HuH-7 (cell line): ENCODE data around the gene SDC3.
"Not testable (repeated sequence)": the region's sequence is repeated elsewhere in the genome, so short reads cannot be mapped to it uniquely, and the experiment has no call there.

ENCODE experiments used
- DNase-seq: peaks from one replicate; pipeline ENCODE4 v3.0.0; 2011; ENCODE audit warnings: low spot score

The SDC3 gene, protein sequence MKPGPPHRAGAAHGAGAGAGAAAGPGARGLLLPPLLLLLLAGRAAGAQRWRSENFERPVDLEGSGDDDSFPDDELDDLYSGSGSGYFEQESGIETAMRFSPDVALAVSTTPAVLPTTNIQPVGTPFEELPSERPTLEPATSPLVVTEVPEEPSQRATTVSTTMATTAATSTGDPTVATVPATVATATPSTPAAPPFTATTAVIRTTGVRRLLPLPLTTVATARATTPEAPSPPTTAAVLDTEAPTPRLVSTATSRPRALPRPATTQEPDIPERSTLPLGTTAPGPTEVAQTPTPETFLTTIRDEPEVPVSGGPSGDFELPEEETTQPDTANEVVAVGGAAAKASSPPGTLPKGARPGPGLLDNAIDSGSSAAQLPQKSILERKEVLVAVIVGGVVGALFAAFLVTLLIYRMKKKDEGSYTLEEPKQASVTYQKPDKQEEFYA

DNA sequence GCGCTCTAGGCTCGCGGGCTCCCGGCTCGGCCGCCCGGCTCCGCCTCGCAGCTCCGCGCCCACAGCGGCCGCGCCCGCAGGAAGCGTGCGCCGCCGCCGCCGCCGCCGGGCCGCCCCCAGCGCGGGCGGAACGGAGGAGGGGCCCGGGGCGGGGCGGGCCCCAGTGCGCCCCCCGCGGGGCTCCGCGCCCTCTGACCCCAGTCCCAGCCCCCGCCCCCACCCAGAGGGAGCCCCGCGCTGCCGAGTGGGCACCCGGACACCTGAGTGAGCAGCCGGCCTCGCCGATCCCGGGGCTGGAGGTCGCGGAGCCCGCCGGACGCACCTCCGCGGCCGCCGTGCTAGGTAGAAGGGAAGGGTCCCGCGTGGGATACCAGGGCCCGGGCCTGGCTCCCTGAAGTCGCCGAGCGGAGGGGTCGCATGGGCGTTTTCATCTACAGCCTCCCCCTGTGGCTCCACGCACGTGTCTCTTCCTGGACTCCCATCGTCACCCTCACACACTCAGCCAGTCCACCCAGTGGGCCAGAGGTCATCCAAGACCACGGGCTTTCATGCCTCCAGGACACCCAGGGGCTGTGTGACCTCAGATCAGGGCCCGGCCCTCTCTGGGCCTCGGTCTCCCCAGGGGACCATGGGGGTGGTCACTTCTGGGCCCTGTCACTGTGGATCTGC is at the start of gene SDC3:
Gene SDC3 (minus strand): TSS at position 63 of the 669 bp plus-strand sequence. CDS start 172 bp downstream, outside the sequence.
- DNase-seq: peak; percentile 53

DNA sequence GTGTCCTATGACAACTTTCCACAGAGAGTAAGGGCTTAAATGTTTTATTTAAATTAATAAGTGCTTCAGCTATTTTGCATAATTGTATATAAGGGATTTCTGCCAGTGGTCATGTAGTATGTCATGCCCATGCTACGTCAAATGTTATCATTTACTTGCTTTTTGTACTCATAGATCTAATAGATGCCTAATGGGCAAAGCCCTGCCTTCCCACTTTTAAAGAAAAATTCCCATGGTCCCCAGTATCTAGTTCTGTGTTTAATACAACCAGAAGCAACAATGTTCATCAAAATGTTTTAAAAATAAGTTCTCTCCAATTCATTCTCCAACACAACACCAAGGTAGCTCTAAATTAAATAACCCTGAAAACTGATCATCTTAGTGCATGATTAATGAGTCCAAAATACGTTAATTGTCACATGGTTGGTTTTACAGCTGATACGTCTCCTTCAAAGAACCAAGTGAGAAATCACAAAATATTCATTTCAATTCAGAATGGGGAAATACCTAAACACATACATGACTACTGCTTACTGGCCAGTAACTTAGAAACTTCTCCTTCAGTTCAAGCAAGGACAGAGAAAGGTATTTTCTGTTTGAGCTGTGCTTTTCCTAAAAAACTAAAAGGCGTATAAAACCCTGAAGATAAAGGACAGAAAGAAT is 49.1 kb upstream of the SDC3 start:
- no peak for DNase-seq

DNA sequence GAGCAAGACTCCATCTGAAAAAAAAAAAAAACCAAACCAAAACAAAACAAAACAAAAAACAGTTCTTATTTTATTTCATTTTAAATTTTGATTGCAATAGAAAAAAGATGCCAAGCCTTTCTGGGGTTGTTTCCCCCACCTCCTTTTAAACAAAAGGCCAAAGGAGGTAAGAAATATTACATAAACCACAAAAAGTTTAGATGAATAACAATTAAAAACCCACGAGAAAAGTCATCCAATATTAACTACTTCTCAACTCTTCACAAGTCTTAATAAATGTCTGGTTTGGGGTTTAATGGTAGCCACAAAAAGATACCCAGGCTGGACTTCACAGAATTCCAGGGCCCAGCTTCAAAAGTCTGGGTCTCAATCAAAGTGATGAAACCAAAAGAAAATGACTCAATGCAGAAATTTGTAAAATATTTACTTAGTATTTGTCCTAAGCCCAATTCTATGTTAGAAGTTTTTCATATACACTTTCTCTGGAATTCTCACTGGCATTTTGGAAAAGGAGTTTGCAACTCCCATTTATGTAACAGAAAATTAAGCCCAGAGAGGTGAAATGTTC is 47.0 kb upstream of the SDC3 start:
- DNase-seq: no peak

DNA sequence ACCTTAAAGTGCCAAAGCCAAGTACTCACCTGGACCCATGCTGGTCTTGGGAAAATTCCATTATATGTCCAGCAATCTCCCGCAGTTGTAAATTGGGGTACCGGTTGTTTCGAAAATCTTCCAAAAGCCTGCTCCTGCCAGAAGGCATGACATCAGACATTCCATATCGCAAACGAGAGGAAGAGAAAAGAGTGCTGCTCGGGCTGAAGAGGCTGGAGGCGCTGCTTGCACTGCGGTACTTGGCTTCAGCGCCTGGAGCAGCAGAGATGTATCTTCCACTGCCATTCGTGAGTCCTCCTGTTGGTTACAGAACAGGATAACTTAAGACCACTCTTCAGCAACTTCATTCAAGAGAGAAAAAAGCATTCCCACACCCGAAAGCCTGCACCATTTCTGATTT is 45.1 kb upstream of the SDC3 start:
- no peak for DNase-seq

DNA sequence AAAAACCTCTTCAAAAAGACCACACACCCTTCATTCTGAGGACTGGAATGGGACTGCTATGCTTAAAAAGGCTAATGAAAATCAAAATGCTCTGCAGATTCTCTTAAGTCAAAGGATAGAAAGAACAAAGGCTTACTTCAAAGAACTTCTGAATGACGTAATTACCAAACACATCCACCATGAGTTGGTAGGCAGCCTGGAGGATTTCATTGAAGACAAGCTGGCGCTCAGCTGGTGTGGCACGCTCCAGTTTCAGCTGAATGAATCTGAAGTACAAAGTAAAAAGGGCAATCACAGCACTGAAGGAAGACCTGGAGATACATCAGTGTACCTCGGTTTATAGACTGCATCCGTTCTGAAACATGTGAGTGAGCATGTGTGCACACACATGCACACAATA is 43.5 kb upstream of the SDC3 start:
- no peak for DNase-seq

DNA sequence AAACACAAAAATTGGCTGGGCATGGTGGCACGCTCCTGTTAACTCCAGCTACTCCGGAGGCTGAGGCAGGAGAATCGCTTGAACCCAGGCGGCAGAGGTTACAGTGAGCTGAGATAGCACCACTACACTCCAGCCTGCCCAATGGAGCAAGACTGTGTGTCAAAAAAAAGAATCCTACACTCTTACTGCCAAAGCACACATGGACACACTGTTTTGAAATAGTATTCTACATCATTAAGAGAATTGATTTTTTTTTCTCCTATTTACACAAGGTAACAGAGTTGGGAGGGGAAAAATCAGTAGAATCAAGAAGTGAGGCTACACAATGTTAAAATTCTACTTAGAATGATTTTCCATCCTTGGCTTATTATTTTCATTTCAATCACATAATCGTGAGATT is 42.1 kb upstream of the SDC3 start:
- DNase-seq: no peak

DNA sequence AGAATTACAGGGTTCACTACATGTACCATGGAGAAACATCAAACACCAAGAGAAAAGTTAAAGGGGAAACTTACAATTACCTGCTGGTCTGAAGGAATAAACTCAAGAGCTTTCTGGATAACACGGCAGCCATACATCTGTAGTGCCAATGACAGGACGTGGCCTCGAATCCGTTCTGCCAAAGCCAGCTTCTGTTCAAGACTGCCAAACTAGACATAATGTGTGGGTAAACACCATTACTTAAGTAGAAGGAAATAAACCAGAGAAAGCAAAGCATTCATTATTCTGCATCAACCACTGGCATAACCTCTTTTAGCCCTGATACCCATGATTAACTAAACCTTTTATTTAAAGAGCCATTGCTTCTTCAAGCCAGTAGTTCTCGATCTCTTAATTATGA is 41.5 kb upstream of the SDC3 start:
- no peak for DNase-seq

DNA sequence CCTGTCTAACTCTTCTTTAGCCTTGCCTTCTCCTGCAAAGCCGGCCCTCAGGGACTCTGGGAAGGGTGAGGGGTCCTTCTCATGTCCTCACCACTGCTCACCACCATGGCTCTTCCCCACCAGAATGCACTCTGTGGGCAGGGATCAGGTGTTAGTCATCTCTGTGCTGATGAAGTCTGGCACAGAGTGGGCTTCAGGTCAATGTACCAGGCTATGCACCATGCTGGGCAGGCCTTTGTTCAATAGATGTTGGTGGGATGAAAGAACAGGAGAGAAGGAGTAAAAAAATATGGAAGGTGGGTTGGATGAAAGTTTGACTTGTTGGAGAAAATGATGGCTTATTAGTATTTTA is 40.9 kb upstream of the SDC3 start:
- DNase-seq: not testable (repeated sequence)

DNA sequence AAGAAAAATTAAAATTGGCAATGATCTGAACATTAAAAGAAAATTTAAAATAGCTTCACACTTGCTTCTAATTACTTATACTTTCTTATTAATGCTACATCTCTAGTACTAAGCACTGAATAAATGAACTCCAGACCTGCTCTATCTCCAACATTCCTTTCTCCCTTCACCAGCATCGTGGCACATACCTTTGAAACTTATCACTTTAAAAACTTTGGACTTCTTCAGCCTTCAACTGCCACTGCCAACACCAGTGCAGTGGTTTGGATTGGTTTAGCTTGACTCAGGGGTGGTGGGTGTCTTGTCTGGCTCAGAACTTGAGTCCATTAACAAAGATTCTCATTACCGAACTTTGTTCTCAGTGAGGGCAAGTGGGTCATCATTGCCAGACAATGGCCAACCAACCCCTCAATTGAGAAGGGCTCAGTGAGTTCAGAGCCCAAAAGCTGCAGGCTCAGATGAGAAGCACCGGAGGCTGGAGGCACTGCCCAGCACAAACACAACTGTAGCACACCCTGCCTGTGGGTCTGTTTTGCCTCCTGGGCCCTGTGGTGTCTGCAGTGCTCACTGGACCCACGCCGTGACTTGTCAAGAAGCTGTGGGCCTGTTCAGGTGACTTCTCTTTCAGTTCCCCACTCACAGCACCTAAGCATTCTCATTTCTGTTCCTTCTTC is 40.4 kb upstream of the SDC3 start:
- not testable (repeated sequence) for DNase-seq

DNA sequence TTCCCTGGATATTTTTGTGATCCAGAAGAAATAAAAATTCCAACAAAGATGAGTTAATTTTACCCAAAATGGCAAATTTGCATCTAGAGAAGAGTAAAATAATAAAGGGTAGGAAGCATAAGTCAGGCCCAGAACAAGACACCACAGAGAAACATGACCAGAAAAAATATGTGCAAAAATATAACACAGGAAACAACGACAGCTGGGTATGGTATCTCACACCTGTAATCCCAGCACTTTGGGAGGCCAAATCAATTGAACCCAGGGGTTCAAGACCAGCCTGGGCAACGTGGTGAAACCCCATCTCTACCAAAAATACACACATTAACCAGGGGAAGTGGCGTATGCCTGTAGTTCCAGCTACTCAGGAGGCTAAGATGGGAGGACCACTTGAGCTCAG is 39.7 kb upstream of the SDC3 start:
- DNase-seq: no peak

DNA sequence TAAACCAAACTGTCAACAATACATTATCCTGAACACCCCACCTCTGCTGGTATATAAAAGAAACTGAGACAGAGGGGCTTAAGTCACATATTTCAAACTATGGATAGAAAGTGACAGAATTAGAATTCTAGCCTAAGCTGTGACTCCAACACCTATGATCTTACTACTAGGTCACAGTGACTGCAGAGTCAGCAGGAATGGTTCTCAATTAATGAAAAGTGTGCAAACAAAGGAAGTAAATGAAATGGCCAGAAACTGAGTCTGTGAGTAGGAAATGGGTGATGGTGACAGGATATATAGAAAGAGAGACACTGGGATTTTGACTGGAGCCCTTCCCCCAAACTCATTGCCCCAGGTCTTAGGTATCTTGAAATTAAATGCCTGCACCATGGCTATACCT is 38.7 kb upstream of the SDC3 start:
- no peak for DNase-seq

DNA sequence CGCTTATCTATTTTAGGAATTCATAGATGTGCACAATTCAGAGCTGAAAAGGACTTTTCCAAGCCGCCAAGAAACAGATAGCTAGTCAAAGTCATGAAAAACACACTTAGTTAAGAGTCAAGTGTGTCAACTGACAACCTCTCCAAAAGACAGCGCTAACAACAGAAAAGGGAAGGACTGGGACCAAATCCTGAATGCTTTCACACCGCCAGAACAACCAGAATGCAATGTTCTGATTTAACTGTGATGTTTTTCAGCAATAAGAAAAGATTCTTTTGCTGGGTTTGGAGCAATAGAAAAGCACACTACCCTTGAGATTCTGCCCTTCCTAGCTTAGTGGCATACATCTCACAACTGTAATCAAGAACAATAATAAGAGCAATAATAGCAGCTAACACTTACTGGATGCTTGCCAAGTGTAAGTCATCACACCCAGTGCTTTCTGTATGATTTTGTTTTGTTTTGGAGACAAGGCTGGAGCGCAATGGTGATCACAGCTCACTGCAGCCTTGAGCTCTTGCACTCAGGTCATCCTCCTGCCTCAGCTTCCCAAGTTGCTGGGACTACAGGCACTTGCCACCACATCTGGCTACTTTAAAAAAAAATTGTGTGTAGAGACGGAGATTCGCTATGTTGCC is 33.9 kb upstream of the SDC3 start:
- DNase-seq: no peak

DNA sequence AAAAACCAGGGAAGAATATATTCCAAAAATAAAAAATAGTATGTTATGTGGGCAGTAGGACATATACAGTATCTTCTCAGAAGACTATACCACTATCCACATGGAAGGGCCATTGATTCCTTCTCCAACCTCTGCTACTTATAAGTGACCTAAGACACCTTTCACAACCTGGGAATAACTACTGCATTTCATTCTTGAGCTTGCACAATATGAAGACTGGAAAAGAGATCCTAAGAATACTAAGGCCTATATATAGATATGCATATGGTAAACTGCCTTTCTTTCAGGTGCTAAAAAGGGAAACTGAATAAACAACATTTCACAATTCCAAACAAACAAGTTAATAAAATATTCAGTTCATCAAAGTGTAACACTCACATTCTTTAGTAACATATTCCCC is 32.0 kb upstream of the SDC3 start:
- no peak for DNase-seq

DNA sequence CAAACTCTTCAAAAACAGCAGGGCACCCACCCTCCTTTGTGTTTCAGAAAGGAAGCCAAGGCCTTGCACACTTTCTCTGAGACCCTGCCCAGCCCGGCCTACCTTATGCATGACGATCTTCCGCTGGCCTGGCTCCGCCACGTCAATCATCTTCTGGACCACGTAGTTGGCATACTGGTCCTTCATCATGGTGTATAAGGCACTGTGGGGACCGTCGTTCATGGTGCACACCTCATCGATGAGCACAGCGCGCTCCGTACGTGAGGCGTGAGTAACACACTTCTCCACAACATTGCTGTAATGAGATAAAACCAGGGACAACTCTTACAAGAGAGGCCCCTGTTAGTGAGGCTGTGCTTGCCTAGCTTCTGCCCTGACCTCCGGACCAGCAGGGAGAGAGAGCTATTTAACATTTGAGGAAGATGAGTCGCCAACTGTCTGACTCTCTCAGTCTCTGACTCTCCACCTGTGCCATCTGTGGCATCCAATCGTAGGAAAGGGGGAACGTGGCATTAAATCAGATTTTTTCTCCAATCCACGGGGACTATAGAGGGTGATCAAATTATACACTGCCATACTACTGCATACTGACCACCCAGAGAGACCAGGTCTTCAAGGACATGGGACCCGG is 28.1 kb upstream of the SDC3 start:
- DNase-seq: no peak

DNA sequence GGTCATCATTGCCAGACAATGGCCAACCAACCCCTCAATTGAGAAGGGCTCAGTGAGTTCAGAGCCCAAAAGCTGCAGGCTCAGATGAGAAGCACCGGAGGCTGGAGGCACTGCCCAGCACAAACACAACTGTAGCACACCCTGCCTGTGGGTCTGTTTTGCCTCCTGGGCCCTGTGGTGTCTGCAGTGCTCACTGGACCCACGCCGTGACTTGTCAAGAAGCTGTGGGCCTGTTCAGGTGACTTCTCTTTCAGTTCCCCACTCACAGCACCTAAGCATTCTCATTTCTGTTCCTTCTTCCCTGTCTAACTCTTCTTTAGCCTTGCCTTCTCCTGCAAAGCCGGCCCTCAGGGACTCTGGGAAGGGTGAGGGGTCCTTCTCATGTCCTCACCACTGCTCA is 27.2 kb upstream of the SDC3 start:
- not testable (repeated sequence) for DNase-seq

DNA sequence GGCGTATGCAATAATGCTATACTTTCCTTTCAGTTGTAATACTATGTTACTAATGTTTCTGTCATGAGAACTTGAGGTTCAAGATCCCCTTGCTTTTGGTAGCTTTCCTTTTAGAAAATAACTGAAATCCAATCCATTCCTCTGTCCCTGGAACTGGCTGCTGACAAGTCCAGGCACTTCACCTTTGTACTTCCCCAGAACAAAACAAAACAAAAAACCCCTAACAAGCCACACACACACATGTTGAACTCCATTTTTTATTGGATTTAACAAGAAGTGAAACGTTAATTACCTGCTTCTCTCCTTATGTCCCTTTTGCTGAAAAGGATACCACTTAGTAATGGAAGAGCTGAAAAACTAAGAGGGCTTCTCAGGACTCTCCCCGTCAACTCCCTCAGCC is 26.1 kb upstream of the SDC3 start:
- DNase-seq: no peak

DNA sequence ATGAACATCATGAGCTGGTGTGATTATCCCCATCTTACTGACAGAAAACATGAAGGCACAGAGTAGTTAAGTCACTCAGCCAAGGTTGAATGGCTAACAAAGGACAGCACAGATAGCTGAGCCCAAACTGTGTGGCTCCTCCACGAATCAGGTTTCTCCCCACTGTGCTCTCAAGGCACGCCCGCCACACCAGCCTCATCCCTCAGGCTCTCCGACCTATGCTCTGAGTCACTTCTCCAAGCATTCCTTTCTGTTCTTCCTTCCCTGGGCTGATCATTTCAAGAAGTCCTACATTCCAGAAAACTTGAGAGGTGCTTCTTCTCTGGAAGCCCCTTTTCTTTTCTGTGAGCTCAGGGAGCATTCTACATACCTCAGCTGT is 25.3 kb upstream of the SDC3 start:
- no peak for DNase-seq

DNA sequence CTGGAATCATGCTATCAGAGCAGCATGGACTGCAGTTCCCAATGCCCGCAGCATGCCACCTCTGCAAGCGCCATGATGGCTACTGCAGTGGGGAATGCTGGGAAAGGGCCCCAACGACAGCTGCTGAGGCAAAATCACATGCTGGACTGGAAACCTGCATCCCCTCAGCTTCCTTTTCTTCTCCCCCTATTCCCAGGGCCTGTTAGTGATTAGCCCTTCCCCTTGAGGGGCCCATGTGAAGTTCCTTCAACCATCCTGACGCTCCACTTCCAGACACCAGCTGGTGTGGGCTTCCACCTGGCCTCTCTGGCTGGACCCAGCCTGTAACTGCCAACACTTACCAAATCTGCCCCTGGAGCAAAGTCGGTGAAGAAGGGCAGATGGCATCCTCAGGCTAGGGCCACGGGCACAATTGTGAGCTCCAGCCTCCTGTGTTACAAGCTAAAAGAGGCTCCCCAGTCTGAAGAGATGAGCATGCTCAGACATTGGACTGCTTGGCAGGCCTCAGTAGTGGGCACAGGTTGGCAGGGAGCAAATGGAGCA is 22.1 kb upstream of the SDC3 start:
- DNase-seq: no peak

DNA sequence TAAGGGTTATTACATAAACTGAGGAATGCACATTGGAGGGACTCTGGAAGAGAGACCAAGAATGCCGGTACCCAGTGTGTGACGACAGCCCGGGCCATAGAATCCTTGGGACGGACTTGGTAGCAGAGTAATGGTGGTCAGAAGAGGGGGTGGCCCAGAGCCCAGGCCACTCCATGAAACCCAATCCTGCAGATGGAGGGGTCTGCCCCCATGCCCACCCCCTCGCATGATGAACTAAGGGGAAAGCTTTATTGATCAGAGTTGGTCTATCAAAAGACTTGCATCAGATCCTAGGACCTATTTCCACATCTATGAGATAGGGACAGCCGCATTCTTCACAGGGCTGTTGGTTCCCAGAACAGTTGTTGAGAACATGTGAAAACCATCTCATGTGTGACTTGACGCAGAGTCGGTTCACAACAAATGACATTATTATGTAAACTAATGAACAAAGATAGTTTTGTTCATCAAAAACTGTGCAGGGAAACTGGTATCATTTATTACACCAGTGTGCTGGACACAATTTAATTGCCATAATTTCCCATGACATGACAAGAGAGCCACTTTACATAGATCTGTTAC is 21.5 kb upstream of the SDC3 start:
- no peak for DNase-seq

DNA sequence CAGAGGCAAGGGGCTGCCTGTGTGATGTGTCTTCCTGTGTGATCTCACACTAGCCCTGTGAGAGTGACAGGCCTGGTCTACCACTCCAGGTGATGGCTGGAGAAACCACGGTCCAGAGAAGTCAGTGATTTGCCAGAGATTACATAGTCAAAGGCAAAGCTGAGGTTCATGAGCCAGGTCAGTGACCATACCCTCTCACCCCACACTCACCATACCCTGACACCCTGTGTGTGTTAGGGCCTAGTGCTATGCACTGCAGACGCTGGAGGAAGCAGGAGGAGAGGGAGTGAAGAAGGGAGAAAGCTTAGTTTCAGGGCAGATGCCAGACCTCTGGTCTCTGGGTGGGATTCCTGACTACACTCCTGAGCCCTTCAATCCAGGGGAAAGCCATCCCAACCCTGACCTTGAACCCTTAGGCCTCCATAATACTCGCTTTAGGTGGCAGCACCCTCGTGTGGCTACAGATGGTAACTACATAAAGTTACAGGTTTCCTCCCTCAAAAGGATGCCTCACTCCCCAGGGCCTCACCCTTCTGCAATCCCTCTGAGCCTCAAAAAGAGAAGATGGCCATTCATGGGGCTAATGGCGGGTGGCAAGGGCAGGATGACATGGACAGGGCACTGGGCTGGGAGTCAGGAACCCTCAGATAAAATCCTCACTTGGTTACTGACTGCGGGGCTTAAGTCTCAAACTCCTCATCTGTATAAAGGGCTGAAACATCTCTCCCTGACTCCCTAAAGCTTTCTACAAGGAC is 20.8 kb upstream of the SDC3 start:
- peak; percentile 45 for DNase-seq
